HepG2 (cell line): ENCODE measurements around the gene SLC2A4. TPM values are rescaled to one million over a fixed set of nuclear protein-coding genes. Genes with fewer than 3 reads are reported as not detected.

Experiments used
- ARNT2 ChIP-seq: sonication (generic); formaldehyde crosslinking; IDR thresholded peaks from 2 replicates; pipeline ENCODE4 v1.8.0; 2022; ENCODE audit warnings: mild to moderate bottlenecking, low read depth, missing genetic modification reagents, moderate library complexity
- KDM5A ChIP-seq: fragments of 200-600 bp; sonication (generic); IDR thresholded peaks from 2 replicates; pipeline ENCODE4 v1.7.0; 2018; ENCODE audit warnings: antibody characterized with exemption, mild to moderate bottlenecking, low read length, borderline replicate concordance
- NCOR1 ChIP-seq: fragments of 200-600 bp; sonication (generic); IDR thresholded peaks from 2 replicates; pipeline ENCODE4 v1.7.0; 2017; ENCODE audit warnings: antibody characterized with exemption, low read length, borderline replicate concordance
- POGZ ChIP-seq: sonication (generic); formaldehyde crosslinking; IDR thresholded peaks from 2 replicates; pipeline ENCODE4 v1.4.0; 2020; ENCODE audit warnings: mild to moderate bottlenecking, missing genetic modification reagents
- ZNF160 ChIP-seq: sonication (generic); formaldehyde crosslinking; IDR thresholded peaks from 2 replicates; pipeline ENCODE4 v1.8.0; 2022; ENCODE audit warnings: mild to moderate bottlenecking, inconsistent platforms, missing genetic modification reagents
- ZNF292 ChIP-seq: sonication (generic); formaldehyde crosslinking; IDR thresholded peaks from 2 replicates; pipeline ENCODE4 v1.8.1; 2022; ENCODE audit warnings: mild to moderate bottlenecking, low read depth, missing genetic modification reagents, borderline replicate concordance
- ZNF30 ChIP-seq: sonication (generic); formaldehyde crosslinking; IDR thresholded peaks from 2 replicates; pipeline ENCODE4 v1.5.0; 2020; ENCODE audit warnings: mild to moderate bottlenecking, missing genetic modification reagents
- ZNF607 ChIP-seq: sonication (generic); formaldehyde crosslinking; IDR thresholded peaks from 2 replicates; pipeline ENCODE4 v1.5.1; 2020; ENCODE audit warnings: missing genetic modification reagents, mild to moderate bottlenecking, borderline replicate concordance
- ZNF7 ChIP-seq: IDR thresholded peaks from 2 replicates; pipeline ENCODE4 v1.6.1; 2016; ENCODE audit warnings: missing biosample characterization, missing genetic modification reagents
- ZSCAN29 ChIP-seq: sonication (generic); formaldehyde crosslinking; conservative IDR thresholded peaks from 2 replicates; pipeline ENCODE4 v1.4.0; 2020; ENCODE audit warnings: mild to moderate bottlenecking, missing genetic modification reagents
- polyA plus RNA-seq, 8 experiments: library from polyadenylated mRNA; depleted of rRNA in 3 of 8; stranded (reverse) in 7 of 8; unstranded in 1 of 8; fragments of >200 nt; fragmentation: Illumina TruSeq in 4 of 8; extraction: Trizol in 4 of 8; gene quantifications; 2 replicates each; pipeline versions ENCODE4 v1.2.1 to v1.2.3, GENCODE V29; 2011 to 2016; ENCODE audit warnings: low read depth in 4 of 8, missing spikeins in 1 of 8, mixed read lengths in 1 of 8; ENCODE audit not compliant: insufficient read depth in 1 of 8
- total RNA-seq, 5 experiments: library from RNA; depleted of rRNA; stranded (reverse); fragments of >200 nt; fragmentation: Illumina TruSeq; extraction: Trizol; gene quantifications; 2 replicates each; pipeline ENCODE4 v1.2.3, GENCODE V29; 2016; ENCODE audit warnings: low read depth in 1 of 5
- TF ChIP-seq, protein P1 (sequence below): sonication (generic); formaldehyde crosslinking; IDR thresholded peaks from 2 replicates; pipeline ENCODE4 v1.8.1; 2022; ENCODE audit warnings: mild to moderate bottlenecking, missing genetic modification reagents
- TF ChIP-seq, protein P2 (sequence below): fragments of 450-650 bp; IDR thresholded peaks from 2 replicates; pipeline ENCODE4 v1.6.1; 2017; ENCODE audit warnings: mild to moderate bottlenecking
- TF ChIP-seq, protein P3 (sequence below): sonication (generic); formaldehyde crosslinking; IDR thresholded peaks from 2 replicates; pipeline ENCODE4 v1.5.1; 2020; ENCODE audit warnings: missing genetic modification reagents, mild to moderate bottlenecking, borderline replicate concordance
- TF ChIP-seq, protein P4 (sequence below), 2 experiments: sonication (generic) in 1 of 2; formaldehyde crosslinking in 1 of 2; IDR thresholded peaks; 2 replicates each; pipeline versions ENCODE4 v1.4.0 to v1.6.1; 2016 to 2020; ENCODE audit warnings: borderline replicate concordance in 1 of 2, low read depth in 1 of 2, mild to moderate bottlenecking in 1 of 2, missing genetic modification reagents in 1 of 2
- TF ChIP-seq, protein P5 (sequence below), 2 experiments: sonication (generic) in 1 of 2; formaldehyde crosslinking in 1 of 2; IDR thresholded peaks; 2 replicates each; pipeline versions ENCODE4 v1.4.0 to v1.6.1; 2018 to 2020; ENCODE audit warnings: missing genetic modification reagents in 2 of 2, borderline replicate concordance in 1 of 2, low read depth in 1 of 2, mild to moderate bottlenecking in 1 of 2, missing biosample characterization in 1 of 2

Gene SLC2A4
- total and polyA plus RNA-seq, 2 of the 13 experiments (the other 11 are each of a cell fraction or from before 2014, with no cell fraction given) = 4.9 to 5.8 TPM

DNA sequence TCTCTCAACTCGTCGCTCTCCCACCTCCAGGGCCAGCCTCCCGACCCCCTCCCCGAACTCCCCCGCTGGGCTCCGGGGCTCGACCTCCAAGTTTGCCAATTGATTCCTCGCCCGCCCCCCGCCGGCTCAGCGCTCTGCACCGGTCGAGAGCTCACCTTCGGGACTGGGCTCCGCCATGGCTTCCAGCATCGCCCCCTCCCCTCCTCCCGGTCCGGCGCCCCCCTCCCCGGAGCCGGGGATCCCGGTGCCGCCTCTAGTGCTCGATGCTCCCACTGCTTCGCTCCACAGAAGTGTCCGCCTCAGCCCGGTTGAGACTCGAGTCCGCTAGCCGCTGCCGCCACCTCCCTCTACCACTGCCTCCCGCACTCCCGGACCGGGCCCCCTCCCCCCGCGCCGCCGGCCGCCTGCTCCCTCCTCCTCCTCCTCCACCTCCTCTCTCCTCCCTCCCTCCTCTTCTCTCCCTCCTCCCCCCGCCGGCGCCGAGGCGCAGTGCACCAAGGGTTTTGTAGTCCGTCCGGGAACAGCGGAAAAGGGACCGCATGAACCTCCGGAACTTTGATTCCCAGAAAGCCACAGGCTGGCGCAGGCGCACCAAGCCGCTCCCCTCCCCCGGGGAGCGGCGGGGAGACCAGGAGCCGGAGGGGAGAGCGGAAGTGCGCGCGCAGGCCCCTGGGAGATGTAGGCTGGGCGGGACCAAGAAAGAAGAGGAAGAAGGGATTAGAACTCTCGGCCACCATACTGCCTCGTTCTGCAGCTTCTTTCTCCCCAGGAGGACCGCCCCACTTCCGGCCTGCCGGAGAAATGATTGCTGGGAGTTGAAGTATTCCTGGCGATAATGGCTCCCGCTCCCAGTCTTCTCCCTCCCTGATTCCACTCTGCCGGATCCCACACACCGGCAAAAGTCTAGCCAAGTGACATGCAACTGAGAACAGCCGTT is 42.2 kb upstream of the SLC2A4 start, which contains the start of gene PHF23 (continued):
- TF ChIP-seq, protein P1, sequence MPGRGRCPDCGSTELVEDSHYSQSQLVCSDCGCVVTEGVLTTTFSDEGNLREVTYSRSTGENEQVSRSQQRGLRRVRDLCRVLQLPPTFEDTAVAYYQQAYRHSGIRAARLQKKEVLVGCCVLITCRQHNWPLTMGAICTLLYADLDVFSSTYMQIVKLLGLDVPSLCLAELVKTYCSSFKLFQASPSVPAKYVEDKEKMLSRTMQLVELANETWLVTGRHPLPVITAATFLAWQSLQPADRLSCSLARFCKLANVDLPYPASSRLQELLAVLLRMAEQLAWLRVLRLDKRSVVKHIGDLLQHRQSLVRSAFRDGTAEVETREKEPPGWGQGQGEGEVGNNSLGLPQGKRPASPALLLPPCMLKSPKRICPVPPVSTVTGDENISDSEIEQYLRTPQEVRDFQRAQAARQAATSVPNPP (CRISPR knock-in tag) = 0 out of 2 replicates have a peak, but pooled peaks have one; percentile 46
- TF ChIP-seq POGZ (CRISPR knock-in tag) (no peak), ZNF7 (CRISPR knock-in tag) (no peak), ARNT2 (CRISPR knock-in tag) (peak; percentile 56; the same call in 1 of the 2 replicates), ZNF607 (CRISPR knock-in tag) (no peak), ZNF30 (no peak), ZSCAN29 (CRISPR knock-in tag) (peak; percentile 82; the same call in 1 of the 2 replicates), NCOR1 (peak; percentile 50; the same call in 1 of the 2 replicates), ZNF292 (no peak), KDM5A (peak; percentile 79; the same call in 1 of the 2 replicates), ZNF160 (CRISPR knock-in tag) (no peak; the same call in 1 of the 2 replicates)
- TF ChIP-seq, protein P2, sequence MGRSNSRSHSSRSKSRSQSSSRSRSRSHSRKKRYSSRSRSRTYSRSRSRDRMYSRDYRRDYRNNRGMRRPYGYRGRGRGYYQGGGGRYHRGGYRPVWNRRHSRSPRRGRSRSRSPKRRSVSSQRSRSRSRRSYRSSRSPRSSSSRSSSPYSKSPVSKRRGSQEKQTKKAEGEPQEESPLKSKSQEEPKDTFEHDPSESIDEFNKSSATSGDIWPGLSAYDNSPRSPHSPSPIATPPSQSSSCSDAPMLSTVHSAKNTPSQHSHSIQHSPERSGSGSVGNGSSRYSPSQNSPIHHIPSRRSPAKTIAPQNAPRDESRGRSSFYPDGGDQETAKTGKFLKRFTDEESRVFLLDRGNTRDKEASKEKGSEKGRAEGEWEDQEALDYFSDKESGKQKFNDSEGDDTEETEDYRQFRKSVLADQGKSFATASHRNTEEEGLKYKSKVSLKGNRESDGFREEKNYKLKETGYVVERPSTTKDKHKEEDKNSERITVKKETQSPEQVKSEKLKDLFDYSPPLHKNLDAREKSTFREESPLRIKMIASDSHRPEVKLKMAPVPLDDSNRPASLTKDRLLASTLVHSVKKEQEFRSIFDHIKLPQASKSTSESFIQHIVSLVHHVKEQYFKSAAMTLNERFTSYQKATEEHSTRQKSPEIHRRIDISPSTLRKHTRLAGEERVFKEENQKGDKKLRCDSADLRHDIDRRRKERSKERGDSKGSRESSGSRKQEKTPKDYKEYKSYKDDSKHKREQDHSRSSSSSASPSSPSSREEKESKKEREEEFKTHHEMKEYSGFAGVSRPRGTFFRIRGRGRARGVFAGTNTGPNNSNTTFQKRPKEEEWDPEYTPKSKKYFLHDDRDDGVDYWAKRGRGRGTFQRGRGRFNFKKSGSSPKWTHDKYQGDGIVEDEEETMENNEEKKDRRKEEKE = no peak
- TF ChIP-seq, protein P3, sequence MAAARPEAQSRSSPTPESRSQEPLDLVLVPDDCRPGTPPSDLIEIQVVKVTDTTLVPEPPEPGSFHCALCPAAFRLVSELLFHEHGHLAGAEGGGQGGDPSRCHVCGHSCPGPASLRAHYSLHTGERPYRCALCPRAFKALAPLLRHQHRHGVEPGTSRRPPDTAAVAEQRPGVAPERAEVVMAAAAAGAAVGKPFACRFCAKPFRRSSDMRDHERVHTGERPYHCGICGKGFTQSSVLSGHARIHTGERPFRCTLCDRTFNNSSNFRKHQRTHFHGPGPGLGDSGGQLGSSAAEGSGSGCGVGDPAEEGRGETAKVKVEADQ (CRISPR knock-in tag) = peak; percentile 77; the same call in 1 of the 2 replicates
- TF ChIP-seq, protein P4, sequence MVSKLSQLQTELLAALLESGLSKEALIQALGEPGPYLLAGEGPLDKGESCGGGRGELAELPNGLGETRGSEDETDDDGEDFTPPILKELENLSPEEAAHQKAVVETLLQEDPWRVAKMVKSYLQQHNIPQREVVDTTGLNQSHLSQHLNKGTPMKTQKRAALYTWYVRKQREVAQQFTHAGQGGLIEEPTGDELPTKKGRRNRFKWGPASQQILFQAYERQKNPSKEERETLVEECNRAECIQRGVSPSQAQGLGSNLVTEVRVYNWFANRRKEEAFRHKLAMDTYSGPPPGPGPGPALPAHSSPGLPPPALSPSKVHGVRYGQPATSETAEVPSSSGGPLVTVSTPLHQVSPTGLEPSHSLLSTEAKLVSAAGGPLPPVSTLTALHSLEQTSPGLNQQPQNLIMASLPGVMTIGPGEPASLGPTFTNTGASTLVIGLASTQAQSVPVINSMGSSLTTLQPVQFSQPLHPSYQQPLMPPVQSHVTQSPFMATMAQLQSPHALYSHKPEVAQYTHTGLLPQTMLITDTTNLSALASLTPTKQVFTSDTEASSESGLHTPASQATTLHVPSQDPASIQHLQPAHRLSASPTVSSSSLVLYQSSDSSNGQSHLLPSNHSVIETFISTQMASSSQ (IDR thresholded peaks at IDR 0.05; ENCODE audit: low read depth) = no peak
- TF ChIP-seq, protein P4 (CRISPR knock-in tag; IDR thresholded peaks at IDR 0.05; ENCODE audit: borderline replicate concordance) = no peak; the same call in 1 of the 2 replicates
- TF ChIP-seq, protein P5, sequence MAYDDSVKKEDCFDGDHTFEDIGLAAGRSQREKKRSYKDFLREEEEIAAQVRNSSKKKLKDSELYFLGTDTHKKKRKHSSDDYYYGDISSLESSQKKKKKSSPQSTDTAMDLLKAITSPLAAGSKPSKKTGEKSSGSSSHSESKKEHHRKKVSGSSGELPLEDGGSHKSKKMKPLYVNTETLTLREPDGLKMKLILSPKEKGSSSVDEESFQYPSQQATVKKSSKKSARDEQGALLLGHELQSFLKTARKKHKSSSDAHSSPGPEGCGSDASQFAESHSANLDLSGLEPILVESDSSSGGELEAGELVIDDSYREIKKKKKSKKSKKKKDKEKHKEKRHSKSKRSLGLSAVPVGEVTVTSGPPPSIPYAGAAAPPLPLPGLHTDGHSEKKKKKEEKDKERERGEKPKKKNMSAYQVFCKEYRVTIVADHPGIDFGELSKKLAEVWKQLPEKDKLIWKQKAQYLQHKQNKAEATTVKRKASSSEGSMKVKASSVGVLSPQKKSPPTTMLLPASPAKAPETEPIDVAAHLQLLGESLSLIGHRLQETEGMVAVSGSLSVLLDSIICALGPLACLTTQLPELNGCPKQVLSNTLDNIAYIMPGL (CRISPR knock-in tag; IDR thresholded peaks at IDR 0.05; ENCODE audit: borderline replicate concordance in 1 of 2, low read depth in 1 of 2) = peak; percentile 37 to 45; a peak in 2 of 4 replicates
